HG02588 (cell line): ENCODE results near the gene TBC1D22A.

Experiments used
- ATAC-seq: cut with Tn5 transposase; IDR thresholded peaks from one replicate; pipeline ENCODE4 v1.9.1; 2021; ENCODE audit warnings: mild to moderate bottlenecking, moderate library complexity; ENCODE audit not compliant: unreplicated experiment

The TBC1D22A gene

GRCh38 chr22:46829941-46830715, 67.7 kb downstream of the TBC1D22A start:
- no peak for ATAC-seq

GRCh38 chr22:46830841-46831240, 68.4 kb downstream of the TBC1D22A start:
- no peak for ATAC-seq

GRCh38 chr22:46833228-46833627, 70.8 kb downstream of the TBC1D22A start:
- no peak for ATAC-seq

GRCh38 chr22:46834021-46834737, 71.7 kb downstream of the TBC1D22A start:
- no peak for ATAC-seq

GRCh38 chr22:46835288-46835687, 72.8 kb downstream of the TBC1D22A start:
- ATAC-seq: no peak

- no peak for ATAC-seq
Observed at GRCh38 chr22:46835693-46836092, 73.2 kb downstream of the TBC1D22A start.

GRCh38 chr22:46841522-46841921, 79.1 kb downstream of the TBC1D22A start:
- ATAC-seq: no peak

GRCh38 chr22:46842606-46843005, 80.2 kb downstream of the TBC1D22A start:
- ATAC-seq: no peak

GRCh38 chr22:46843821-46844255, 81.4 kb downstream of the TBC1D22A start:
- ATAC-seq: no peak

GRCh38 chr22:46844606-46845210, 82.3 kb downstream of the TBC1D22A start:
- ATAC-seq: no peak

GRCh38 chr22:46845296-46846149, 83.1 kb downstream of the TBC1D22A start:
- ATAC-seq: no peak

GRCh38 chr22:46846150-46846831, 83.8 kb downstream of the TBC1D22A start:
- no peak for ATAC-seq

- no peak for ATAC-seq
Observed at GRCh38 chr22:46846832-46847355, 84.4 kb downstream of the TBC1D22A start.

- ATAC-seq: no peak
Observed at GRCh38 chr22:46848197-46848596, 85.7 kb downstream of the TBC1D22A start.

GRCh38 chr22:46849101-46849500, 86.7 kb downstream of the TBC1D22A start:
- no peak for ATAC-seq

- no peak for ATAC-seq
Observed at GRCh38 chr22:46849951-46850350, 87.5 kb downstream of the TBC1D22A start.

GRCh38 chr22:46851311-46851710, 88.9 kb downstream of the TBC1D22A start:
- ATAC-seq: no peak

GRCh38 chr22:46851941-46852340, 89.5 kb downstream of the TBC1D22A start:
- no peak for ATAC-seq

- ATAC-seq: no peak
Observed at GRCh38 chr22:46852771-46853170, 90.3 kb downstream of the TBC1D22A start.

GRCh38 chr22:46853191-46853590, 90.7 kb downstream of the TBC1D22A start:
- ATAC-seq: no peak
